LNCaP clone FGC (cell line): ENCODE results near the gene RXFP3.

Source experiments
- DNase-seq: peaks from one replicate; pipeline ENCODE4 v3.0.0-alpha.2; 2011; ENCODE audit warnings: low read depth
- H3K4me3 ChIP-seq: 2 replicates; pipeline ENCODE4 v1.5.1; 2011; ENCODE audit warnings: mild to moderate bottlenecking, low read depth, low read length, control low read depth
- TF ChIP-seq, protein P1 (sequence below): IDR thresholded peaks from 2 replicates; pipeline ENCODE4 v1.5.1; 2012; ENCODE audit warnings: mild to moderate bottlenecking; ENCODE audit not compliant: control insufficient read depth, insufficient read depth; ENCODE audit errors: extremely low read depth

RXFP3 gene

DNA sequence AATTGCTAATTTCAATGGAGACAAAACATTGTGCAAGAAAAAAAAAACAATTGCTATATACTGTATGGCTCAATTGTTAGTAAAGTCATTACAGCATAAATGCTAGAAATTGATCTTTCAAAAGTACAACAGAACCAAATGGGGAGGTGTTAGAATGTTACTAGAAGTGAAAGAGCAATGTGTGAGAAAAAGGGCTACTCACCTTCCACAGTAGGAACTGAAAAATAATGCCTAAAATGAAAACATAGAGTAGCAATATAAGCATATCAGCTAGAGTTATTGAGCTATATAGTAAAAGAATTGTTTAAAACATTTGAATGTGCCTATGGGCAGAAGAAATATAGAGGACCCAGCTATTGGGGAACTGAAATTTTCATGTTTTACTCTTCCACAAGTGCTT is 10.9 kb upstream of the RXFP3 start:
- no peak for DNase-seq
- H3K4me3 ChIP-seq, result no peak overlapping the region
- TF ChIP-seq, protein P1, sequence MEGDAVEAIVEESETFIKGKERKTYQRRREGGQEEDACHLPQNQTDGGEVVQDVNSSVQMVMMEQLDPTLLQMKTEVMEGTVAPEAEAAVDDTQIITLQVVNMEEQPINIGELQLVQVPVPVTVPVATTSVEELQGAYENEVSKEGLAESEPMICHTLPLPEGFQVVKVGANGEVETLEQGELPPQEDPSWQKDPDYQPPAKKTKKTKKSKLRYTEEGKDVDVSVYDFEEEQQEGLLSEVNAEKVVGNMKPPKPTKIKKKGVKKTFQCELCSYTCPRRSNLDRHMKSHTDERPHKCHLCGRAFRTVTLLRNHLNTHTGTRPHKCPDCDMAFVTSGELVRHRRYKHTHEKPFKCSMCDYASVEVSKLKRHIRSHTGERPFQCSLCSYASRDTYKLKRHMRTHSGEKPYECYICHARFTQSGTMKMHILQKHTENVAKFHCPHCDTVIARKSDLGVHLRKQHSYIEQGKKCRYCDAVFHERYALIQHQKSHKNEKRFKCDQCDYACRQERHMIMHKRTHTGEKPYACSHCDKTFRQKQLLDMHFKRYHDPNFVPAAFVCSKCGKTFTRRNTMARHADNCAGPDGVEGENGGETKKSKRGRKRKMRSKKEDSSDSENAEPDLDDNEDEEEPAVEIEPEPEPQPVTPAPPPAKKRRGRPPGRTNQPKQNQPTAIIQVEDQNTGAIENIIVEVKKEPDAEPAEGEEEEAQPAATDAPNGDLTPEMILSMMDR, result no peak

DNA sequence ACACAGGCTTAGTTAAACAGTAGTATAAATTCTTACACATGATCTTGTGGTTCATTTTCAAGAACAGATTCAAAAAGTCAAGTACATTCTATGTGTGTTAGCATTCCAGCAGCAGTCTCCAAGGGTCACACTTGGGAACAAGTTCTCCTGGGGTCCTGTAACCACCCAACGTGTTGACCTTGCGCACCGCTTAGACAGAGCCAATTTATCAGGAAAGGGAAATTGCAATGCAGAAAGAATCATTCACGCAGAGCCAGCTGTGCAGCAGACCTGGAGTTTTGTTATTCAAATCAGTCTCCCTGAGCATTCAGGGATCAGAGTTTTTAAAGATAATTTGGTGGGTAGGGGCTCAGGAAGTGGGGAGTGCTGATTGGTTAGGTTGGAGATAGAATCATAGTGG is 8.5 kb upstream of the RXFP3 start:
- no peak overlapping the region for H3K4me3 ChIP-seq
- no peak for DNase-seq
- TF ChIP-seq, protein P1, result no peak

DNA sequence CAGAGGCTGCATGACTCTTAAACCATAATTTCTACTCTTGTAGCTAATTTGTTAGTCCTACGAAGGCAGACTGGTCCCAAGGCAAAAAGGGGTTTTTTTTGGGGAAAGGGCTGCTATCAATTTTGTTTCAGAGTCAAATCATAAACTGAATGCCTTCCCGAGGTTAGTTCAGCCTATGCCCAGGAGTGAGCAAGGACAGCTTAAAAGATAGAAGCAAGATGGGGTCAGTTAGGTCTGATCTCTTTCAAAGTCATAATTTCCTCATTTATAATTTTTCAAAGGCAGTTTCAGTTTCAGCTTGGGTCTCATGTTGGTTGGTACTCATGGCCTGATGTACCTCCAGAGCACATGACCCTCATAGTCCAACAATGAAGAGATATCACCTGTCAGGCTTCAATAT is 7.9 kb upstream of the RXFP3 start:
- TF ChIP-seq, protein P1, result no peak
- no peak for DNase-seq
- no peak overlapping the region for H3K4me3 ChIP-seq

DNA sequence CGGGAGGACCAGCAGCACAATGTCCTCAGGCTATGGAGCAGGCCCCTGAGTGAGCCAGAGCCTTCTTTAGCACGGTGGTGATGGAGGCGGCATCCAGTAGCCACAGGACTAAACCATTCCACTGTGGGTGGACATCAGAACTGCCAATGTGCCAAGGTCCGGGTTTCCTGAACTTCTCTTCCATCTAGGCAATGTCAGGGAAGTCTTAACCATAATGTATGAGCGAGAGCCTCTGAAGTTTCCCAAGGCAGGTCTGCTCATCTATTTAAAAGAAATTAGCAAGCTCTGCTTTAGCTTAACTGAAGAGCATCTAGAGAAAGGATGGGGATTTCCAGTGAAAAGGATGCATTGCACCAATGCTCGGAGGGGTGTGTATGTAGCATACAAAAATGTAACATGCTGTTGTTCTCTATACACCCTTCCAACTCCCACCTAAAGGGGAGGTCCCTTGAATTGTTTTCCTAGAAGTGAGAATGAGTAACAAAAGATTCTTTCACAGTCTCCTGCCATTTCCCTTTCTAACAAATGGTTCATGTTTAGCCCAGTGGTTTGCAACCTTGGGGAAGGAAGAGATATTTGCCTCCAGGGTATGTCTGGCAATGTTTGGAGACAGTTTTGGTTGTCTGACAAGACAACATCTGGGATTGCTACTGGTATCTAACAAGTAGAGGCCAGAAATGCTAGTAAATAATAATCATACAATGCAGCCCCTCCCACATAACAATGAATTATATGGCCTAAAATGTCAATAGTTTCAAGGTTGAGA is 6.1 kb upstream of the RXFP3 start:
- no peak for DNase-seq
- H3K4me3 ChIP-seq, result no peak overlapping the region
- TF ChIP-seq, protein P1, result no peak

DNA sequence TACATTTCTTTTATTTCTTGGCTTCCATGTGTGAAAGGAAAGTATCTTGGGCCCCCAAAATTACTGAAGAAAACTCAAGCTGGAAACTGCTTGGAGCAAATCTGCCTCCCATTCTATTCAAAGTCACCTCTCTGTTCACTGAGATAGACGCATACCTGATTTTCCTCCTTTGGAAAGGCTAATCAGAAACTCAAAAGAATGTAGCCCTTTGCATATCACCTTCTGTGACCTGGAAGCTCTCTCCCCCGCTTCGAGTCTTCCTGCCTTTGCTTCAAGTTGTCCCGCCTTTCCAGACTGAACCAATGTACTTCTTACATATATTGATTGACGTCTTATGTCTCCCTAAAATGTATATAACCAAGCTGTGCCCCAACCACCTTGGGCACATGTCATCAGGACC is 5.0 kb upstream of the RXFP3 start:
- no peak for DNase-seq
- H3K4me3 ChIP-seq, result no peak overlapping the region
- TF ChIP-seq, protein P1, result no peak

DNA sequence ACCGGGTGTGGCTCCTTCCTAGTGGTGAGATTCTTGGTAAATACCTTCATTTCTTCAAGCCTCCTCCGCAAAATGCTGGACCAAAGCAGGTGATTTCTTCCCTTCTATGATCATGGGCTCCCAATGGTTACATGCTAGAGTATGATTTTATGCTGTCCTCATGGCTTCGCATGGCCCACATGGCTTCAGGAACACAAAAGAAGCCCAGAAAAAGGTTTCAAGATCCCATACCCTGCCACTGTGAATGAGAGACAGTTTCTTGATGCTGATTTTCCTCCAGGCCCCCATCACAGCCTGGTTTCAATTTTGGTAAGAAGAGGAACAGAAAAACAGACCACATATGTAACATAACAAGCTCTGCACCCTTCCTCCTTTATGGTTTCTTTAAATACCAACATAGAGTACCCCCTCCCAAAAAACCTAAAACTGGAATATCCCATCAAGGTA is 2.4 kb upstream of the RXFP3 start:
- no peak for DNase-seq
- TF ChIP-seq, protein P1, result no peak
- H3K4me3 ChIP-seq, result no peak overlapping the region

DNA sequence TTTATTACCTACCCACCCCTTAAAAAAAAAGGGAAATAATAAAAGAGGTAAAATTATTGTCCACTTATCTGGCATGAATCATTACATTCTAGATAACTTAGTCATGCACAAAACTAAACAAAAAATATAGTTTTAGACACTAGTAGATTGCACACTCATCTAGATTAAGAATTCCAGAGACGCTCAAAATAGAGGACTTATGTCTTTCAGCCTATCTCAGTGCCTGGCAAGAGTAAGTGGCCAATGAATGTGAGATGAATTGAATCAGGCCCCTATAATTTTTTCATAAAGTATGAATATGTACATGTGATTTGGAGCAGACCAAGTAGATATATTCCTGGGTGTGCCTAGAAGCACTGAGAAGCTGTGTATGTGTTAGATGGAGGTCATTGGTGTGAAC is 2.0 kb upstream of the RXFP3 start:
- TF ChIP-seq, protein P1, result no peak
- DNase-seq, result no peak
- no peak overlapping the region for H3K4me3 ChIP-seq
